ENCODE results near the gene PCDHGA7. TPM values are rescaled to one million over a fixed set of nuclear protein-coding genes. Genes with fewer than 3 reads are reported as not detected.

Gene PCDHGA7
- total RNA-seq = 0.65 and 0.91 TPM in 2 replicates

GRCh38 chr5:141382469-141383294 lies at the start of gene PCDHGA7:
Gene PCDHGA7 (plus strand): TSS chr5:141382742. CDS start chr5:141382900, 158 bp downstream.

DNA sequence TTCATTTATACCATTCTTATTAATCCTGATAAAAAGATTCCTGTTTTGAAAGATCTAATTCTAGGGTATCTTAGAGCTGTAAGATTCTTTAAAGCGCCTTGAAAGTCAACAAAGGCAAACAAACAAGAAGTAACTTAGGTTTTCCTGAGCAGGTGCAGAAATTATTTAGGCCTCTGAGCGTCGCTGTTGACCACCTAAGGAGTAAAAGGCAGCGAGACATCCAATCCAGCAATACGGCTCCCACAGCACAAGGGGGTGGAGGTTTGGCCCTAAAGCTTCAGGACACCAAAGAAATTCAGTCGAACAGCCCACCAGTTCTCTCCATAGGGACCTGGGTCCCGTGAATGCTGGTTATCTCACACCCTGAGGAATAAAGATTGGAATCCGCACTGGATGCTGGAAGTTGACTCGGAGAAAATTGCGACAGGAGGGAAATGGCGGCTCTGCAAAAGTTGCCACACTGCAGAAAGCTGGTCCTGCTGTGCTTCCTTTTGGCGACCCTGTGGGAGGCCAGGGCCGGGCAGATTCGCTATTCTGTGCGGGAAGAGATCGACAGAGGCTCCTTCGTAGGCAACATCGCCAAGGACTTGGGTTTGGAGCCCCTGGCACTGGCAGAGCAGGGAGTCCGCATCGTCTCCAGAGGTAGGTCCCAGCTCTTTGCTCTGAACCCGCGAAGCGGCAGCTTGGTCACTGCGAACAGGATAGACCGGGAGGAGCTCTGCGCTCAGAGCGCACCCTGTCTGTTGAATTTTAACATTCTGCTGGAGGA lies 43.8 kb upstream of the PCDHGA7 start, which contains the start of gene PCDHGA2:
Gene PCDHGA2, plus strand, starts transcription at position 223 of the 769 bp plus-strand sequence.

DNA sequence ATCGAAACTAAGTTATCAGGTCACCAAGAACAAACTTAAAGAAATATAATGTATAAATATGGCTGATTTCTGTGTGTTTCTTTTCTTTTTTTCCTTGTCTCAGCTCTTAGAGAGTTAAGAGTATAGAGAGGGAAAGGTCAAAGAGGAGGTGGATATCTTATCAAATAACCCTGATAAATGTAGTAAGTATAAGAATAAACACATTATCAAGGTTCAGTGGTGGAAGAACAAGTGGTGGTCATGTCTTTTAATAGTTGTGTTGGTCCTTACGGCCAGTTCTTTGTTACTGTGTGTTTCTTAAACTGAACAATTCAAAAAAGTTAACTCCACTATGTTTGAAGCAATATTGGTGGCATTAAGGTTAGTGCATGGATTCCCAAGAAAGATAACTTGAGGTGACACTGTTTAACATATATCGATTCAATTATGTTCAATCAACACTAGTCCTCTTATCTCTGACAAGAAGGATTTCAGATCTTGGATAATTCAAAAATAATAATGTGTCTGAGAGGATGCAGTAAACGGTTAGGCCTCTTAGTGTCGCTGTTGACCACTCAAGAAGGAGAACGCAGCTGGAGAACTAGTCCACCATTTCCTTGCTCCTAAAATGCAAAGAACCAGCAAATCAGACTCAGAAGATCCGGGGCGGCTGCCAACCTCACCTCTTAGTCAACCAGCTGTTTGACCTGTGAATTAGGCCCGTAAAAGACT lies 39.1 kb upstream of the PCDHGA7 start, which contains the start of gene PCDHGA3:
Gene PCDHGA3, plus strand, starts transcription at position 588 of the 711 bp plus-strand sequence. CDS start 205 bp downstream, outside the sequence.

DNA sequence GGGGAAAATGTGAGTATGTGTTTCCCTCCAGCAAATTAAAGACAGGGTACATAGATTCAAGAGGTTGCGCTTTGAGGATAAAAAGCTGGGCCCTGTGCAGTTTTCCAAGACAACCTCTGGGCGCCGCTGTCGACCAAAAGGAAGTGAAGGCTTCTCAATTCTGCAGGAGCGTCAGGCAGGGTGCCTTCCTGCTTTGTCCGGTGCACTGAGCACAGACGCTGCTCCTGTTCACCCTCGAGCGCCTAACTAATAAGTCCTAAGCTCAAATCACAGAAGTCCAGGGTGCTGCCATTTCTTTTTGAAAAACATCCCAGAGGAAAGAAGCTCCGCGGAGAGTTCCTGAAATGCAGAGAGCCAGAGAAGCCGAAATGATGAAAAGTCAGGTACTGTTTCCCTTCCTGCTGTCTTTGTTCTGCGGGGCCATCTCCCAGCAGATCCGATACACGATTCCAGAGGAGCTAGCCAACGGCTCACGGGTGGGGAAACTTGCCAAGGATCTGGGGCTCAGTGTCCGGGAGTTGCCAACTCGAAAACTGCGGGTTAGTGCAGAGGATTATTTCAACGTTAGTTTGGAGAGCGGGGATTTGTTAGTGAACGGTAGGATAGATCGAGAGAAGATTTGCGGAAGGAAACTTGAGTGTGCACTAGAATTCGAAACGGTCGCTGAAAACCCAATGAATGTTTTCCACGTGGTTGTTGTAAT lies 32.5 kb upstream of the PCDHGA7 start, which contains the start of gene PCDHGB1:
Gene PCDHGB1, plus strand, starts transcription at position 183 of the 703 bp plus-strand sequence. Its CDS starts 162 bp downstream, at position 345.

GRCh38 chr5:141354900-141355469 lies 27.6 kb upstream of the PCDHGA7 start, which contains the start of gene PCDHGA4:
Gene PCDHGA4 (plus strand): TSS chr5:141355021. CDS start chr5:141355108, 87 bp downstream.

GRCh38 chr5:141359790-141360426 lies 22.6 kb upstream of the PCDHGA7 start, which contains the start of gene PCDHGB2:
Gene PCDHGB2 (plus strand): TSS chr5:141359994. CDS start chr5:141360136, 142 bp downstream.

DNA sequence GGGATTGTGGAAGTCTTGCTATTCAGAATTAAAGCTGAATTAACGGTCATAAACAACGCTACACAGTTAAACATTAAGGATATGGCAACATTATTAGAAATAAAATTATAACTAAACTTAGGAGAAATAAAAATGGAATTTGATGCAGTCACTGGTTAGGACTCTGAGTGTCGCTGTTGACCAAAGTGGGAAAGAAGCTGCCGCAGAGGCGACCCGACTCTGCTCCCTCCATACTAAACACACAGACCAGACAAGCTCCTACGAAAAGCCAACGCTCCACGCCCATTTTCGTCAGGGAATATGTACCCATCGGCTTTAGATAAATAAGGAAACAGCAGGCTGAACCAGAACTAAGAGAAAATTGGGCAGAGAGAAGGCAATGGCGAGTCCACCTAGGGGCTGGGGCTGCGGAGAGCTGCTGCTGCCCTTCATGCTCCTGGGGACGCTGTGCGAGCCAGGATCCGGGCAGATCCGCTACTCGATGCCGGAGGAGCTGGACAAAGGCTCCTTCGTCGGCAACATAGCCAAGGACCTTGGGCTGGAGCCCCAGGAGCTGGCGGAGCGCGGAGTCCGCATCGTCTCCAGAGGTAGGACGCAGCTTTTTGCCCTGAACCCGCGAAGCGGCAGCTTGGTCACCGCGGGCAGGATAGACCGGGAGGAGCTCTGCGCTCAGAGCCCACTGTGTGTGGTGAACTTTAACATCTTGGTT lies 18.4 kb upstream of the PCDHGA7 start, which contains the start of gene PCDHGA5:
Gene PCDHGA5, plus strand, starts transcription at position 211 of the 709 bp plus-strand sequence. Its CDS starts 169 bp downstream, at position 380.

GRCh38 chr5:141369994-141370848 lies 12.3 kb upstream of the PCDHGA7 start, which contains the start of gene PCDHGB3:
Gene PCDHGB3 (plus strand): TSS chr5:141370242. CDS start chr5:141370395, 153 bp downstream.

DNA sequence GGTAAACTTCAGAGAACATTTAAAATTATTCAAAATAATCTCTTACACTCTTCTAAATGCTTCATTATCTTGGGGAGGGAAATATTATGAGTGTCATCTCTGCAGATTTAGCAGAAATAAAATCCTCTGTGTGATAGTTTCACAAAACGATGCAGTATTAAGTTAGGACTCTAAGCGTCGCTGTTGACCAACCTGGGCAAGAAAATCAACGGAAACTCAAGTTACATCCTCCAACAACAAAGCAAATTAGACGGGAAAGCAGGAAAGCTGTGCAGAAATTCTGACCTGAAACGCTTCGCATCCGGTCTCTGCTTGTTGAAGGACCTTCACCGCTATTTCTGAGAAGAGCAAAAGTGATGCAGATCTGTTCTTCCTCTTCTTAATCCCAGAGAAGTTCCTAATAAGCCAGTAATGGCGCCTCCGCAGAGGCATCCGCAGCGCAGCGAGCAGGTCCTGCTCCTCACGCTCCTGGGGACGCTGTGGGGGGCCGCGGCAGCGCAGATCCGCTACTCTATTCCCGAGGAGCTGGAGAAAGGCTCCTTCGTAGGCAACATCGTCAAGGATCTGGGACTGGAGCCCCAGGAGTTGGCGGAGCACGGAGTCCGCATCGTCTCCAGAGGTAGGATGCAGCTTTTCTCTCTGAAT lies 8.7 kb upstream of the PCDHGA7 start, which contains the start of gene PCDHGA6:
Gene PCDHGA6, plus strand, starts transcription at position 219 of the 645 bp plus-strand sequence. Its CDS starts 193 bp downstream, at position 412.

GRCh38 chr5:141387557-141388311 lies 5.2 kb downstream of the PCDHGA7 start, which contains the start of gene PCDHGB4:
Gene PCDHGB4 (plus strand): TSS chr5:141387698. CDS start chr5:141387885, 187 bp downstream.

GRCh38 chr5:141392429-141393198 lies 10.1 kb downstream of the PCDHGA7 start, which contains the start of gene PCDHGA8:
Gene PCDHGA8 (plus strand): TSS chr5:141392633. CDS start chr5:141392814, 181 bp downstream.

DNA sequence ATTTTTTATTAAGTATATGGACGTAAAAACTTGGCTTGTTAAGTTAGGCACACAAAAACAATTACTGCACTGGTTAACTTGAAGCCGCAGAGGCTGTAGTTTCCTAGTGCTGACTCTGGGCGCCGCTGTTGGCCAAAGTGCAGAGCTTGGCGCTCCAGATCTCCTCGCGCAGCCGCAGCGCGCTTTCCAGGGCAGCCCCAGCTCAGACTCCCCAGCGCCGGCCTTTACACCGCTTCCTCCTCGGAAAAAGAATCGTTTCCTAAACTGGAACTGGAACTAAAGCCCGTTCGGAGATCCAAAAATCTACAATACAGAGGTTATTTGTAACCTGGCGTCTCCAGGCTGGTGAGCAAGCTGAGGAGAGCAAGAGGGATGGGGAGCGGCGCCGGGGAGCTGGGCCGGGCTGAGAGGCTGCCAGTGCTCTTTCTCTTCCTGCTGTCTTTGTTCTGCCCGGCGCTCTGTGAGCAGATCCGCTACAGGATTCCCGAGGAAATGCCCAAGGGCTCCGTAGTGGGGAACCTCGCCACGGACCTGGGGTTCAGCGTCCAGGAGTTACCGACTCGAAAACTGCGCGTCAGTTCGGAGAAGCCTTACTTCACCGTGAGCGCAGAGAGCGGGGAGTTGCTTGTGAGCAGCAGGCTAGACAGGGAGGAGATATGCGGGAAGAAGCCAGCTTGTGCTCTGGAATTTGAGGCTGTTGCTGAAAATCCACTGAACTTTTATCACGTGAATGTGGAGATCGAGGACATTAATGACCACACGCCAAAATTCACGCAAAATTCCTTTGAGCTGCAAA lies 15.4 kb downstream of the PCDHGA7 start, which contains the start of gene PCDHGB5:
Gene PCDHGB5, plus strand, starts transcription at position 192 of the 796 bp plus-strand sequence. Its CDS starts 181 bp downstream, at position 373.

DNA sequence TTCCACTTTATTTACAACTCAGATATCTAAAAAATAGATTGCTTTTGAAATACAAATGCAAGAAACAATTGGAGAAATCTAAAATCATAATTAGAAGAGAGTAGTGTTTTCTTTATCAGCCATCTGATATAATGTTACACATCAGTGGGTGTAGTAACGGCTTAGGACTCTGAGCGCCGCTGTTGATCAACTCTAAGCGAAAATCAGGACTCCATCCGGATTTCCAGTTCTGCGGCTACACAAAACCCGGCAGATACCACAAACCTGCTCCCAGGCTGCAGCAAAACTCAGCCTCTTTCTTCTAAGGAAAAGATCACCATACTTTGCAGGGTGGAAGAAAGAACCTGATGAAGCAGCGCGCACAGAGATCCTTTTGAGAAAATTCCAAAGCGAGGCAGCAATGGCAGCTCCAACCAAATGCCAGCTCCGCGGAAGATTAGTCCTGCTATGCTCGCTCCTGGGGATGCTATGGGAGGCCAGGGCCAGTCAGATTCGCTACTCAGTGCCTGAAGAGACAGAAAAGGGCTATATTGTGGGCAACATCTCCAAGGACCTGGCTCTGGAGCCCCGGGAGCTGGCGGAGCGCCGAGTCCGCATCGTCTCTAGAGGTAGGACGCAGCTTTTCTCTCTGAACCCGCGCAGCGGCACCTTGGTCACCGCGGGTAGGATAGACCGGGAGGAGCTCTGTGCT lies 20.2 kb downstream of the PCDHGA7 start, which contains the start of gene PCDHGA9:
Gene PCDHGA9, plus strand, starts transcription at position 226 of the 691 bp plus-strand sequence. Its CDS starts 175 bp downstream, at position 401.

GRCh38 chr5:141407790-141408505 lies 25.4 kb downstream of the PCDHGA7 start, which contains the start of gene PCDHGB6:
Gene PCDHGB6 (plus strand): TSS chr5:141408021. CDS start chr5:141408203, 182 bp downstream.

